Lower leg skin (tissue), 4 donors: ENCODE data around the gene SLC7A5. TPM values are rescaled to one million over a fixed set of nuclear protein-coding genes. Genes with fewer than 3 reads are reported as not detected.
"Not testable (repeated sequence)": the region's sequence is repeated elsewhere in the genome, so short reads cannot be mapped to it uniquely, and the experiment has no call there.

Experiments used
- DNase-seq, 2 donors: peaks; one replicate each; pipeline ENCODE4 v3.0.0-alpha.2; 2019; ENCODE audit warnings: low spot score in 2 of 2
- H3K4me3 ChIP-seq: fragments of 200-600 bp; sonication (generic); 2 replicates; pipeline ENCODE4 v1.5.1; 2017; ENCODE audit warnings: mild to moderate bottlenecking, low read depth; ENCODE audit not compliant: poor library complexity, severe bottlenecking
- CTCF ChIP-seq, 3 donors: fragments of 450-650 bp; IDR thresholded peaks; one replicate each; pipeline ENCODE4 v1.5.1; 2016; ENCODE audit warnings: antibody characterized with exemption in 3 of 3, mild to moderate bottlenecking in 3 of 3, moderate library complexity in 2 of 3
- POLR2A ChIP-seq, 2 donors: fragments of 450-650 bp; IDR thresholded peaks; one replicate each; pipeline ENCODE4 v1.6.1; 2016 to 2017; ENCODE audit warnings: antibody characterized with exemption in 2 of 2, mild to moderate bottlenecking in 1 of 2, moderate library complexity in 1 of 2
- WGBS, 2 donors: methylation state at CpG; one replicate each; pipeline ENCODE4 v1.1.5; 2018; 5-methylcytosine and 5-hydroxymethylcytosine counted together
- intact Hi-C: fragments of 100-400 bp; cut with DNase I; formaldehyde crosslinking; loops from one replicate; pipeline ENCODE4 v1.15.0; 2023; ENCODE audit warnings: low total_unique reads
- total RNA-seq, 4 donors: library from RNA; depleted of rRNA; stranded (reverse); fragments of >200 nt; gene quantifications; one replicate each; pipeline ENCODE4 v1.1.0, GENCODE V29; 2016

The SLC7A5 gene
- total RNA-seq, 4 donors from 2014 or later, result 8.0 to 39.0 (median 19.4) TPM

- DNase-seq, result no peak
- intact Hi-C loops, result no loop called here
- 45 to 59% methylated on average over 24 of the region's 24 CpGs for WGBS, 2 donors
- TF ChIP-seq CTCF (IDR thresholded peaks at IDR 0.05) (no peak), POLR2A (IDR thresholded peaks at IDR 0.05) (no peak)
- no peak overlapping the region for H3K4me3 ChIP-seq
These were observed 12.3 kb upstream of the SLC7A5 start for GRCh38 chr16:87881324-87882200.

- TF ChIP-seq POLR2A (IDR thresholded peaks at IDR 0.05) (no peak), CTCF (IDR thresholded peaks at IDR 0.05) (no peak)
- intact Hi-C loops, result no loop called here
- no peak for DNase-seq
- 45 to 59% methylated on average over 14 to 15 of the region's 17 CpGs for WGBS, 2 donors
- H3K4me3 ChIP-seq, result no peak overlapping the region
These were observed 10.9 kb upstream of the SLC7A5 start for GRCh38 chr16:87880117-87880696.

- intact Hi-C loops, H3K4me3 ChIP-seq, DNase-seq: not testable (repeated sequence)
- 90 to 92% methylated on average over 5 of the region's 5 CpGs for WGBS, 2 donors
These were observed 10.2 kb upstream of the SLC7A5 start for GRCh38 chr16:87879411-87880013.

- no peak overlapping the region for H3K4me3 ChIP-seq
- TF ChIP-seq POLR2A (IDR thresholded peaks at IDR 0.05) (no peak), CTCF (IDR thresholded peaks at IDR 0.05) (no peak)
- no peak for DNase-seq
- intact Hi-C loops, result no loop called here
- 55 to 67% methylated on average over 5 of the region's 5 CpGs for WGBS, 2 donors
These were observed 9.4 kb upstream of the SLC7A5 start for GRCh38 chr16:87878704-87879103.

- intact Hi-C loops, result no loop called here
These were observed 8.7 kb upstream of the SLC7A5 start for GRCh38 chr16:87877942-87878507.

More at GRCh38 chr16:87877942-87878507, 8.7 kb upstream of the SLC7A5 start:
- H3K4me3 ChIP-seq, result no peak overlapping the region
- TF ChIP-seq POLR2A (IDR thresholded peaks at IDR 0.05) (no peak), CTCF (IDR thresholded peaks at IDR 0.05) (no peak)
- 83 to 85% methylated on average over 16 to 18 of the region's 19 CpGs for WGBS, 2 donors
- no peak for DNase-seq
